Mucosa of rectum (tissue), 2 donors: ENCODE data around the gene PLEKHG7.

Experiments
- H3K27ac ChIP-seq, 2 donors: one replicate each; pipeline ENCODE4 v1.7.0; 2013; ENCODE audit warnings: inconsistent platforms in 2 of 2, low read depth in 2 of 2, low read length in 2 of 2
- H3K27me3 ChIP-seq, 2 donors: one replicate each; pipeline ENCODE4 v1.7.0; 2013; ENCODE audit warnings: low read length in 2 of 2; ENCODE audit not compliant: control insufficient read depth in 2 of 2, insufficient read depth in 2 of 2
- H3K36me3 ChIP-seq, 2 donors: one replicate each; pipeline ENCODE4 v1.7.0; 2013; ENCODE audit warnings: low read length in 2 of 2; ENCODE audit not compliant: control insufficient read depth in 2 of 2, insufficient read depth in 2 of 2
- H3K4me1 ChIP-seq, 2 donors: one replicate each; pipeline ENCODE4 v1.7.0; 2013; ENCODE audit warnings: low read length in 2 of 2, mild to moderate bottlenecking in 1 of 2; ENCODE audit not compliant: control insufficient read depth in 2 of 2, insufficient read depth in 2 of 2
- H3K4me3 ChIP-seq, 2 donors: one replicate each; pipeline ENCODE4 v1.7.0; 2013; ENCODE audit warnings: low read length in 2 of 2
- H3K9ac ChIP-seq, 2 donors: one replicate each; pipeline ENCODE4 v1.7.0; 2013; ENCODE audit warnings: low read length in 2 of 2, low read depth in 1 of 2, mild to moderate bottlenecking in 1 of 2
- H3K9me3 ChIP-seq, 2 donors: one replicate each; pipeline ENCODE4 v1.7.0; 2013; ENCODE audit warnings: low read length in 2 of 2; ENCODE audit not compliant: control insufficient read depth in 2 of 2
- donor health status: healthy.
- donor health status: Normal muscosa, but diverticular disease.

PLEKHG7 gene

GRCh38 chr12:92703786-92704185 is 997 bp downstream of the PLEKHG7 start:
- Histone ChIP-seq H3K9me3 (no peaks in the 10 kb centered on the region), H3K27me3 (no peaks in the 10 kb centered on the region), H3K4me1 (peaks cover 4 to 6% of the 10 kb centered on the region in 2 donors), H3K27ac (peak overlapping the region in 1 of 2 donors; percentile 86), H3K9ac (no peak overlapping the region), H3K36me3 (no peaks in the 10 kb centered on the region), H3K4me3 (peak overlapping the region; percentile 77 to 87)

DNA sequence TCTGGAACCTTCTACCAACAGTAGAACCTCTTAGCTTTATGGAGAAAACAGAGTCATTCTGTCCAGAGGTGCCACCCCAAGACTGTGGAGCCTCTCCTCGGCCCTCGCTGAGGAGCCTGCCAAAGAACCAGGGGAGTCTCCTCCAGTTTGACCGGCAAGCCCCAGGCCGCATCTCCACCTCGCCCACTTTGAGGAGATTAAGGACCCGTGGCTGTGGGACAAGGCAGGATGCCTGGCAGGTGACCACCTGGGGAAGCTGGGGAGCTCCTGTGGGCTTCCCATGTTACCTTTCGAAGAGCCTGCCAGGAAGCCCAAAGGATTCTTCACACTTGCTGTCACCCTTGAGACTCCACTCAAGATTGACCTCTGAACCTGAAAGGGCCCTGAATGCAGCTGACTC is 3.8 kb downstream of the PLEKHG7 start:
- Histone ChIP-seq H3K9ac (no peak overlapping the region), H3K9me3 (no peaks in the 10 kb centered on the region), H3K4me1 (peaks cover 4 to 6% of the 10 kb centered on the region in 2 donors), H3K36me3 (no peaks in the 10 kb centered on the region), H3K27me3 (no peaks in the 10 kb centered on the region), H3K27ac (no peak overlapping the region), H3K4me3 (no peak overlapping the region)

DNA sequence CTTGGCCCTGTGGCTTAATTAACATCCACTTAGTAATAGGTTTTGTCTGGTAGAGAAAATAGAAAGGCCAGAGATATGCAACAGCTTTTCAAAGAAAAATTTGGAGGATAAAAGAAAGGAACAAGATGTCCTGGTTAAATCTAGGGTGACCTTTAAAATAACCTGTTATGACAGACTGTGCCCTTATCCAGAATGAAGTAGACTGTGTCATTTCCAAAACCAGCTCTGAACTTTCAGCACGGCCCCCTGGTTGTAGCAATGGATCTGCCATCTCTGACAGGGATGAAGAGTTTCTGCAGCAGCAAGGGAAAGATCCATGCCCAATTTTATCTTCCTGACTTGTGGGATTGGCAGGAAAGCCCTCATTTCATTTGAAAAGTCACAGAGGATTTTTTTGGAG is 5.1 kb downstream of the PLEKHG7 start:
- no peak overlapping the region for H3K9ac ChIP-seq

GRCh38 chr12:92715625-92716024 is 12.8 kb downstream of the PLEKHG7 start:
- no peak overlapping the region for H3K27ac ChIP-seq
- no peaks in the 10 kb centered on the region for H3K36me3 ChIP-seq
- H3K27me3 ChIP-seq, result no peaks in the 10 kb centered on the region
- no peaks in the 10 kb centered on the region for H3K9me3 ChIP-seq
- H3K4me3 ChIP-seq, result no peak overlapping the region
- no peaks in the 10 kb centered on the region for H3K4me1 ChIP-seq
- H3K9ac ChIP-seq, result no peak overlapping the region

More for the DNA sequence above, 5.1 kb downstream of the PLEKHG7 start:
- H3K9me3 ChIP-seq, result no peaks in the 10 kb centered on the region
- H3K27ac ChIP-seq, result no peak overlapping the region
- no peak overlapping the region for H3K4me3 ChIP-seq
- H3K36me3 ChIP-seq, result no peaks in the 10 kb centered on the region
- no peaks in the 10 kb centered on the region for H3K27me3 ChIP-seq
- peaks cover 0 to 4% of the 10 kb centered on the region in 2 donors for H3K4me1 ChIP-seq

- no peak overlapping the region for H3K9ac ChIP-seq
- H3K9me3 ChIP-seq, result no peaks in the 10 kb centered on the region
- H3K27ac ChIP-seq, result no peak overlapping the region
- no peaks in the 10 kb centered on the region for H3K36me3 ChIP-seq
- H3K4me3 ChIP-seq, result no peak overlapping the region
- H3K4me1 ChIP-seq, result no peaks in the 10 kb centered on the region
- H3K27me3 ChIP-seq, result no peaks in the 10 kb centered on the region
These were observed 14.4 kb downstream of the PLEKHG7 start for GRCh38 chr12:92717202-92717601.

DNA sequence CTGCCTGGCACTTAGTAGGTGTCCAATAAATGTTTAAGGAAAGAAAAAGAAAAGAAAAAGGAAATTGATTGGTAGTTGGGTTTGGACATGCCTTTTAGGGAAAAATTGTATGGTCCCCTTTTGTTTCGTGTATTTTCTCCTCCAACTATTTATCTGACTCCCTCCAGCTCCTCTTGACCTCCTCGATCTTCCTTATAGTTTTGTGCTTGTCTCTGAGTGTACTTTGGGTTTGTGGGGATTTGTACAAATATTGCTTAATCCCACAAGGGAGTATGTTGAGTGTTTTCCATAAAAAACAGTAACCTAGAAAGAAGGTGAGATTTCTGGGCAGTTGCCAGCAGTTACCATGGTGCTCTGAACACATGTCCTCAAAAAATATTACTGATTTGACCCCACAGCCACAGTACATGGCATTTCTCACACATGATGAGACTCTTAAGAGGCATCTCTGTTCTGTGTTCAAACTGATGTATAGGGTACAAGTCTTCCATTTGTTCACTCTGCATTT is 15.7 kb downstream of the PLEKHG7 start:
- Histone ChIP-seq H3K4me1 (no peaks in the 10 kb centered on the region), H3K27ac (no peak overlapping the region), H3K9me3 (no peaks in the 10 kb centered on the region), H3K9ac (no peak overlapping the region), H3K4me3 (no peak overlapping the region), H3K36me3 (no peaks in the 10 kb centered on the region), H3K27me3 (no peaks in the 10 kb centered on the region)

DNA sequence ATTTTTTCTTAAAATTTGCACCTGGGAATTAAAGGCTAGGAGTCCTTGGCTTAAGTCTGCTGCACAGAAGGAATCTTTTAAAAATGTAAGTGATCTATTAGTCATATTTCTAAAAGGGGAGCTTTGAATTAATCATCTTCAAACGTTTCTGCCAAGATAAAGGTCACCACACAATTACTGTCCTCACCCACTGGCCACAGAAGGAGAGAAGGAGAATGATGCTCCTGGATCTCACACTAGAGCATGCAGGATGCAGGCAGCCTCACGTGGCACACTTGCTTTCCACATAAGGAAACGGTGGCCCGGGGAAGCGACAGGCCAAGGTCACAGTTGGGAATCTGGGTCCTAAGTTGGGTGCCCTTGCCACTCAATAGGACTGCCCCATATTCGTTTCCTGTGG is 16.9 kb downstream of the PLEKHG7 start:
- Histone ChIP-seq H3K4me3 (no peak overlapping the region), H3K9me3 (no peaks in the 10 kb centered on the region), H3K36me3 (no peaks in the 10 kb centered on the region), H3K27ac (no peak overlapping the region), H3K4me1 (no peaks in the 10 kb centered on the region), H3K9ac (no peak overlapping the region), H3K27me3 (no peaks in the 10 kb centered on the region)

GRCh38 chr12:92721130-92721529 is 18.3 kb downstream of the PLEKHG7 start:
- Histone ChIP-seq H3K27ac (no peak overlapping the region), H3K27me3 (no peaks in the 10 kb centered on the region), H3K36me3 (no peaks in the 10 kb centered on the region), H3K9ac (no peak overlapping the region), H3K4me3 (no peak overlapping the region), H3K9me3 (no peaks in the 10 kb centered on the region), H3K4me1 (no peaks in the 10 kb centered on the region)

GRCh38 chr12:92721656-92722055 is 18.9 kb downstream of the PLEKHG7 start:
- Histone ChIP-seq H3K27me3 (no peaks in the 10 kb centered on the region), H3K9me3 (no peaks in the 10 kb centered on the region), H3K9ac (no peak overlapping the region), H3K4me1 (no peaks in the 10 kb centered on the region), H3K36me3 (no peaks in the 10 kb centered on the region), H3K27ac (no peak overlapping the region), H3K4me3 (no peak overlapping the region)

- H3K9ac ChIP-seq, result no peak overlapping the region
- H3K27me3 ChIP-seq, result no peaks in the 10 kb centered on the region
- H3K4me1 ChIP-seq, result no peaks in the 10 kb centered on the region
- no peak overlapping the region for H3K4me3 ChIP-seq
- H3K36me3 ChIP-seq, result no peaks in the 10 kb centered on the region
- no peak overlapping the region for H3K27ac ChIP-seq
- H3K9me3 ChIP-seq, result no peaks in the 10 kb centered on the region
These were observed 20.1 kb downstream of the PLEKHG7 start for GRCh38 chr12:92722897-92723296.

DNA sequence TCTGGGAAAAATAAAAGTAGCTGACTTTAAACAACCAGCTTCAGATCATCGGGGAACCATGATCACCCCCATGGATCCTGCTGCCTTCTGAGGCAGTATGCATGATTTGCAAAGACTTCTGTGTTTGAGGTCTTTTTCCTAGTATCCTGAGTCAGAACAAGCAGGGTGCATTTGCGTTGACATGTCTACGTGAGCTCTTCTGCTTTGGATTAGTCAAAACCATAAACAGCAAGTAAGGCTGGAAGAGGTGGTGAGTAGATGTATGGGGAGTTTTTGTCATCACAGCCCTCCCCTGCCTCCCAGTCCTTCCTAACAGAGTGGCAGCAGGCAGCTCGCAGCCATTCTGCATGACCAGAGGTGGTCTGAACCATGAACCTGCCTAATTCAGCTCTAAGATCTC is 24.1 kb downstream of the PLEKHG7 start:
- Histone ChIP-seq H3K4me3 (no peak overlapping the region), H3K27me3 (no peaks in the 10 kb centered on the region), H3K27ac (no peak overlapping the region), H3K9ac (no peak overlapping the region), H3K9me3 (no peaks in the 10 kb centered on the region), H3K4me1 (no peaks in the 10 kb centered on the region), H3K36me3 (no peaks in the 10 kb centered on the region)
